ENCODE data around the gene TMEM79. TPM values are rescaled to one million over a fixed set of nuclear protein-coding genes. Genes with fewer than 3 reads are reported as not detected.

TMEM79 gene
- total RNA-seq, 4 donors from 2014 or later, result 2.0 to 13.1 (median 3.9) TPM

DNA sequence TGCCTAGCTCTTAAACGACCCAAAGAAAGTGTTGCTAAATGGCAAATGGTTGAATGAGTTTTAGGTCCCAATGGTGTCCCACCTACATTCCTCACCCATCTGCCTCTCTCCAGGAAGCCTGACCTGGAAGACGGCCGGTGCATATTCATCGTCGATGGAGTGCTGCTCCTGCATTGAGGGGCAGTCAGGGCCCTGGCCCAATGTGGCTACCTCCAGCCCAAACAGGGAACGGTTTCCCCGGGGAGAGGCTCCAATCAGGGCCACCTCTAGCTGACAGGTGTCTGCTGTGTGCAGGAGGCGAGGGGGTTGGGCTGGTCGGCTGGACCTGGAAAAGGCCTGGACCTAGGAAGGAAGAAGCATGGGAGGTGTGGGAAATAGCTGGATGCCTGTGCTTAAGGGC is 9.8 kb downstream of the TMEM79 start:
- no peaks in the 10 kb centered on the region for H3K36me3 ChIP-seq
- 93% methylated on average over 9 of the region's 9 CpGs; no CpG with 5 or more reads in 1 of the 2 donors for WGBS, 2 donors (ENCODE audit: low coverage in 1 of 2)
- H3K4me3 ChIP-seq, result no peak overlapping the region
- in situ Hi-C loops (cut with MboI; ENCODE audit: low pct_ligation_motif_present in 1 of 4, low pct_unique_long_range_greater_than_20kb in 1 of 4, low sequenced_read_pairs in 3 of 4) (no loop called here), intact Hi-C loops (cut with DNase I; ENCODE audit: low total_unique reads) (no loop called here)
- no peak overlapping the region for H3K27ac ChIP-seq
- TF ChIP-seq EP300 (IDR thresholded peaks at IDR 0.05; ENCODE audit: low read depth) (no peak), POLR2A (IDR thresholded peaks at IDR 0.05) (no peak), POLR2AphosphoS5 (IDR thresholded peaks at IDR 0.05) (no peak), CTCF (IDR thresholded peaks at IDR 0.05) (no peak)
- peaks cover 8 to 28% (median 22%) of the 10 kb centered on the region in 4 donors for H3K4me1 ChIP-seq
- no peak for DNase-seq
- H3K9me3 ChIP-seq, result no peaks in the 10 kb centered on the region
- H3K27me3 ChIP-seq, result no peaks in the 10 kb centered on the region

DNA sequence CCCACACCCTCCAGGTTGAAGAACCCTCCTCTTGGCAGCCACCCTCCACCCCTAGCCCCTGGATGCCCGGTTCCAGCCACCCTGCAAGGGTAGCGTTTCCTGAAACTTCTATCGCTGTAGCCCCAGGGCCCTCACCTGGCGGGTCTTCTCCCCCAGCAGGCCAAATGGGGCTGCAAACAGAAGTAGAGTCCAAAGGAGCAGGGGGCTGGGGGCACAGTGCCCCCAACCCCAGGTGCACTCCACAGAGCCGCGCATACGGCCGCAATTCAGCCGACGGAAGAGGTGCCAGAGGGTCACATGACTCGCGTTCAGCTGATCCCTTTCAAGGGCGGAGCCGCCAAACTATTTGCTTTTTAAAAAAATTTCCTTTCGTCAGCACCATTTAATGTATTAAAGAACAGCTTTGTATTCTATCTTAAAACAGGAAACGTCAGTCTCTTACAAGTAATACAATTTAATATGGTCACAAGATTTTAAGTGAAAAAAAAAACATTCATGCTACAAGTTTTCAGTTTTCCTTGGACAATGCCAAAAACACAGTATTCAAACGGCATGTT is 11.3 kb downstream of the TMEM79 start, which contains the start of gene GLMP:
GLMP (minus strand) TSS at position 289 of the 557 bp plus-strand sequence; CDS start at position 255, 34 bp downstream.
- in situ Hi-C loops (cut with MboI; ENCODE audit: low pct_ligation_motif_present in 1 of 4, low pct_unique_long_range_greater_than_20kb in 1 of 4, low sequenced_read_pairs in 3 of 4) (no loop called here), intact Hi-C loops (cut with DNase I; ENCODE audit: low total_unique reads) (no loop called here)
- Histone ChIP-seq H3K36me3 (no peaks in the 10 kb centered on the region), H3K9me3 (no peaks in the 10 kb centered on the region), H3K4me3 (peak within 1 kb of the TSS; percentile 37 to 87 (median 64)), H3K27ac (peak within 1 kb of the TSS; percentile 57 to 77 (median 60)), H3K4me1 (peaks cover 8 to 28% (median 22%) of the 10 kb centered on the region in 4 donors), H3K27me3 (no peaks in the 10 kb centered on the region)
- 0 to 1% methylated on average over 7 to 17 of the region's 17 CpGs for WGBS, 2 donors (ENCODE audit: low coverage in 1 of 2)
- TF ChIP-seq CTCF (IDR thresholded peaks at IDR 0.05) (no peak), POLR2AphosphoS5 (IDR thresholded peaks at IDR 0.05) (peak; percentile 37 to 46 (median 40))
- peak; percentile 77 for DNase-seq

- no peak within 1 kb of the TSS for H3K27ac ChIP-seq
- no peak within 1 kb of the TSS for H3K4me3 ChIP-seq
- H3K27me3 ChIP-seq, result no peaks in the 10 kb centered on the region
- no peak for DNase-seq
- H3K36me3 ChIP-seq, result no peaks in the 10 kb centered on the region
- no peaks in the 10 kb centered on the region for H3K9me3 ChIP-seq
- WGBS, 2 donors (ENCODE audit: low coverage in 1 of 2), result 91% methylated on average over 19 of the region's 19 CpGs; no CpG with 5 or more reads in 1 of the 2 donors
- TF ChIP-seq POLR2A (IDR thresholded peaks at IDR 0.05) (no peak), EP300 (IDR thresholded peaks at IDR 0.05; ENCODE audit: low read depth) (no peak)
- intact Hi-C loops (cut with DNase I; ENCODE audit: low total_unique reads), result no loop called here
- peaks cover 6 to 15% (median 9%) of the 10 kb centered on the region in 4 donors for H3K4me1 ChIP-seq
- in situ Hi-C loops (cut with MboI; ENCODE audit: low pct_ligation_motif_present in 1 of 4, low pct_unique_long_range_greater_than_20kb in 1 of 4, low sequenced_read_pairs in 3 of 4), result no loop called here
Measured at GRCh38 chr1:156298852-156299357, 14.8 kb downstream of the TMEM79 start, which contains the start of gene VHLL. Gene VHLL, minus strand, starts transcription at chr1:156299307. Its CDS starts 118 bp downstream, at chr1:156299189.

GRCh38 chr1:156303241-156303640 is 19.1 kb downstream of the TMEM79 start:
- TF ChIP-seq EP300 (IDR thresholded peaks at IDR 0.05; ENCODE audit: low read depth) (no peak), POLR2AphosphoS5 (IDR thresholded peaks at IDR 0.05) (no peak), POLR2A (IDR thresholded peaks at IDR 0.05) (no peak)
- no peaks in the 10 kb centered on the region for H3K9me3 ChIP-seq
- in situ Hi-C loops (cut with MboI; ENCODE audit: low pct_ligation_motif_present in 1 of 4, low pct_unique_long_range_greater_than_20kb in 1 of 4, low sequenced_read_pairs in 3 of 4), result no loop called here
- 84 to 96% methylated on average over 4 of the region's 4 CpGs for WGBS, 2 donors (ENCODE audit: low coverage in 1 of 2)
- no peak overlapping the region for H3K27ac ChIP-seq
- no peak overlapping the region for H3K4me3 ChIP-seq
- intact Hi-C loops (cut with DNase I; ENCODE audit: low total_unique reads), result no loop called here
- no peaks in the 10 kb centered on the region for H3K27me3 ChIP-seq
- H3K4me1 ChIP-seq, result no peaks in the 10 kb centered on the region
- H3K36me3 ChIP-seq, result peaks cover 0 to 18% (median 4%) of the 10 kb centered on the region in 4 donors
- DNase-seq, result no peak

DNA sequence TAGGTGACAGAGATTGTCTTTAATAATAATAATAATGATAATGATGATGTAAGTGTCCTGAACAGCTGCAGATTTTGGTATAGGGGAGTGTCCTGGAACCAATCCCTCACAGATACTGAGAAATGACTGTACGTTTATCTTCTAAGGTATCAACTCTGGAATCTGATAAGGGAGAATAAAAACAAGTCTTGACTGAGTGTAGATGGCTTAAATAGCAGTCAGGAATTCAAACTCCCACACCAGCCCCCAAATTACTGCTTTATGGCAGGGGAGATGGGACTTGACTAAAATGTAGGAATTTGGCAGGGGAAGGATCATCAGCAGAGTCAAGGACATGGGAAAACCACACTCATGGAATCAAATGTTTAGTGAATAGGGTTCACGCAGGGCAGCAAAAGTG is 21.1 kb downstream of the TMEM79 start:
- peaks cover 0 to 36% (median 13%) of the 10 kb centered on the region in 4 donors for H3K36me3 ChIP-seq
- TF ChIP-seq CTCF (IDR thresholded peaks at IDR 0.05) (no peak), POLR2A (IDR thresholded peaks at IDR 0.05) (no peak), EP300 (IDR thresholded peaks at IDR 0.05; ENCODE audit: low read depth) (no peak), POLR2AphosphoS5 (IDR thresholded peaks at IDR 0.05) (no peak)
- WGBS, 2 donors (ENCODE audit: low coverage in 1 of 2), result 75 to 91% methylated on average over 2 of the region's 2 CpGs
- H3K9me3 ChIP-seq, result no peaks in the 10 kb centered on the region
- no peak overlapping the region for H3K27ac ChIP-seq
- H3K4me3 ChIP-seq, result no peak overlapping the region
- no peaks in the 10 kb centered on the region for H3K4me1 ChIP-seq
- in situ Hi-C loops (cut with MboI; ENCODE audit: low pct_ligation_motif_present in 1 of 4, low pct_unique_long_range_greater_than_20kb in 1 of 4, low sequenced_read_pairs in 3 of 4) (no loop called here), intact Hi-C loops (cut with DNase I; ENCODE audit: low total_unique reads) (no loop called here)
- no peak for DNase-seq
- no peaks in the 10 kb centered on the region for H3K27me3 ChIP-seq
